Left lung (tissue), 10 donors: Measurements from ENCODE around the gene PDCD7. TPM values are rescaled to one million over a fixed set of nuclear protein-coding genes. Genes with fewer than 3 reads are reported as not detected.
"Not testable (repeated sequence)": the region's sequence is repeated elsewhere in the genome, so short reads cannot be mapped to it uniquely, and the experiment has no call there.

Experiments
- ATAC-seq: fragments of 200-7000 bp; cut with Tn5 transposase; one replicate; pipeline ENCODE4 v1.9.1; 2020; ENCODE audit warnings: moderate library complexity
- DNase-seq, 4 donors: peaks; one replicate each; pipeline ENCODE4 v3.0.0-alpha.2; 2013 to 2020
- H3K27ac ChIP-seq, 2 donors: fragments of 200-600 bp; sonication (generic) in 1 of 2; one replicate each; pipeline versions ENCODE4 v1.5.0 to v1.8.0; 2020 to 2021
- H3K27me3 ChIP-seq, 2 donors: fragments of 200-600 bp; sonication (generic) in 1 of 2; one replicate each; pipeline versions ENCODE4 v1.5.0 to v1.8.0; 2020 to 2021
- H3K36me3 ChIP-seq, 2 donors: fragments of 200-600 bp; sonication (generic) in 1 of 2; one replicate each; pipeline versions ENCODE4 v1.5.0 to v1.8.0; 2020 to 2021
- H3K4me1 ChIP-seq, 2 donors: fragments of 200-600 bp; one replicate each; pipeline ENCODE4 v1.8.0; 2021
- H3K4me3 ChIP-seq, 2 donors: fragments of 200-600 bp; sonication (generic) in 1 of 2; one replicate each; pipeline versions ENCODE4 v1.5.0 to v1.8.0; 2020 to 2021; ENCODE audit warnings: mild to moderate bottlenecking in 1 of 2
- H3K9me3 ChIP-seq, 2 donors: fragments of 200-600 bp; sonication (generic) in 1 of 2; one replicate each; pipeline versions ENCODE4 v1.5.0 to v1.8.0; 2020 to 2021
- CTCF ChIP-seq, 2 donors: fragments of 200-600 bp; sonication (generic) in 1 of 2; IDR thresholded peaks; one replicate each; pipeline versions ENCODE4 v1.5.0 to v1.8.0; 2021; ENCODE audit warnings: antibody characterized with exemption in 2 of 2
- intact Hi-C, 2 donors: fragments of 100-400 bp; cut with DNase I; formaldehyde crosslinking; loops; one replicate each; pipeline versions ENCODE4 v1.11.2 to v1.14.2; 2022
- polyA plus RNA-seq, 6 donors: library from polyadenylated mRNA; unstranded; fragments of 120-200 nt; gene quantifications; one replicate each; pipeline ENCODE4 v1.2.1, GENCODE V29; 2013; ENCODE audit not compliant: insufficient read length in 6 of 6
- total RNA-seq, 2 donors: library from RNA; stranded (reverse); fragmentation: NEBNext Ultra II Directional; extraction: Animal tissue kit (Norgen Biotek cat#: 25700); gene quantifications; one replicate each; pipeline ENCODE4 v1.2.1, GENCODE V29; 2021
- donor health status: DM: no; HTN: yes; CAD: no.
- donor health status: DM: no; HTN: no; CAD: no.

The PDCD7 gene
- total and polyA plus RNA-seq, 8 donors, result 15.8 to 35.4 (median 33.8) TPM

DNA sequence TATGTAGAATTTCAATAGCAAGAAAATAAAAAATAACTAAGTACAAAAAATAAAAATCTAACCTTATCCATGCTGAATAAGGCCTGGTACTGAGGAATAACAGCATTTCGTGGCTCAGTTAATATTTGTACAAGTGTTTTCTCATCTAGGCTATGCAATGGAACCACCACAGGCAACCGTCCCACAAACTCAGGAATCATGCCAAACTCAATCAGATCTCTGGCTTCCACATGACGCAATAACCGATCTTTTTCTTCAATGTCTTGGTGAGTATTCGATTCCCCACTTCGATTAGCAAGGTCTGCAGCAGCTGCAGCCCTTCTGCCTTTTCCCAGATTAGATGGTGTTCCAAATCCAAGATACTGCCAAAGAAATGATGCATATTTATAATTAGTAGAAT lies 21.1 kb upstream of the PDCD7 start:
- DNase-seq (no peak), ATAC-seq (no peak)
- Histone ChIP-seq H3K27ac (no peak overlapping the region), H3K4me3 (no peak overlapping the region), H3K27me3 (no peaks in the 10 kb centered on the region), H3K9me3 (no peaks in the 10 kb centered on the region), H3K4me1 (no peaks in the 10 kb centered on the region), H3K36me3 (peaks cover 3 to 100% of the 10 kb centered on the region in 2 donors)
- TF ChIP-seq CTCF (IDR thresholded peaks at IDR 0.05), result no peak
- intact Hi-C loops, result no loop called here

GRCh38 chr15:65147902-65148301 lies 14.3 kb upstream of the PDCD7 start:
- no peaks in the 10 kb centered on the region for H3K9me3 ChIP-seq
- TF ChIP-seq CTCF (IDR thresholded peaks at IDR 0.05), result no peak
- H3K4me3 ChIP-seq, result no peak overlapping the region
- DNase-seq, result no peak
- no peak overlapping the region for H3K27ac ChIP-seq
- ATAC-seq, result no peak
- H3K36me3 ChIP-seq, result peaks cover 0 to 60% of the 10 kb centered on the region in 2 donors
- H3K27me3 ChIP-seq, result no peaks in the 10 kb centered on the region
- intact Hi-C loops, result no loop called here
- H3K4me1 ChIP-seq, result no peaks in the 10 kb centered on the region

DNA sequence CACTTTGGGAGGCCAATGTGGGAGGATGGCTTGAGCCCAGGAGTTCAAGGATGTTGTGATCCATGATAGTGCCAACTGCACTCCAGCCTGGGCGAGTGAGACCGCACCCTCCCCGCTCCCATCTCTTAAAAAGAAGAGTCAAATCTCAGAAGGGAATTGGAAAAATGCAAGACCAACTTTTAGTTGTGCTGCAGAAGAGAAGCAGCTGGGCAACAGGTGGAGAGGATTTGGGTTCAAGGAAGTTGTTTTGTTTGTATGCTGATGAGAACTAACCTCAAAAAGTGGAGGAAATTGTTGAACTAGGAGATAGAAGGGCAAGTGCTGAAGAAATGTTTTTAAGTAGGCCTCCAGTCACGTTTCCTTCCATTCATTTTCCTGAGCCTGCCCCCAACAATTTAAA lies 12.8 kb upstream of the PDCD7 start:
- intact Hi-C loops, result no loop called here
- TF ChIP-seq CTCF (IDR thresholded peaks at IDR 0.05), result no peak
- DNase-seq (no peak), ATAC-seq (no peak)
- Histone ChIP-seq H3K36me3 (peaks cover 0 to 45% of the 10 kb centered on the region in 2 donors), H3K27ac (no peak overlapping the region), H3K27me3 (no peaks in the 10 kb centered on the region), H3K4me3 (no peak overlapping the region), H3K4me1 (no peaks in the 10 kb centered on the region), H3K9me3 (no peaks in the 10 kb centered on the region)

DNA sequence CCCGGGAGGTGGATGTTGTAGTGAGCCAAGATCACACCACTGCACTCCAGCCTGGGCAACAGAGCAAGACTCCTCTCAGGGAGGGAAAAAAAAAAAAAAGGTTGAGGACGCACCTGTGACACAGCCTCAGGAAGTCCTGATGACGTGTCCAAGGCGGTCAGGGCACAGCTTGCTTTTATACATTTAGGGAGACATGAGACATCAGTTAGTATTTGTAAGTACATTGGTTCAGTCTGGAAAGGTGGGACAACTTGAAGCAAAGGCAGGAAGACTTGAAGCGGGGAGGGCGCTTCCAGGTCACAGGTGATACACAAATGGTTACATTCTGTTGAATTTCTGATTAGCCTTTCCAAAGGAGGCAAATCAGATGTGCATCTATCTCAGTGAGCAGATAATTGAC lies 5.0 kb upstream of the PDCD7 start:
- DNase-seq, H3K4me1 ChIP-seq, H3K4me3 ChIP-seq, H3K27ac ChIP-seq, H3K27me3 ChIP-seq, H3K9me3 ChIP-seq, ATAC-seq, H3K36me3 ChIP-seq, intact Hi-C loops: not testable (repeated sequence)

- H3K27me3 ChIP-seq, H3K9me3 ChIP-seq, DNase-seq, H3K36me3 ChIP-seq, H3K4me3 ChIP-seq, ATAC-seq, H3K27ac ChIP-seq, intact Hi-C loops, H3K4me1 ChIP-seq: not testable (repeated sequence)
Measured at GRCh38 chr15:65137893-65138292, 4.3 kb upstream of the PDCD7 start.

- peaks cover 5 to 15% of the 10 kb centered on the region in 2 donors for H3K4me1 ChIP-seq
- H3K9me3 ChIP-seq, H3K27ac ChIP-seq, ATAC-seq, intact Hi-C loops, DNase-seq, H3K36me3 ChIP-seq, H3K4me3 ChIP-seq, H3K27me3 ChIP-seq: not testable (repeated sequence)
Measured at GRCh38 chr15:65137089-65137488, 3.5 kb upstream of the PDCD7 start.

- no peak for TF ChIP-seq CTCF (IDR thresholded peaks at IDR 0.05)
- no peak for DNase-seq
- Histone ChIP-seq H3K36me3 (peaks cover 0 to 5% of the 10 kb centered on the region in 2 donors), H3K4me3 (peak overlapping the region in 1 of 2 donors; percentile 80), H3K27me3 (no peaks in the 10 kb centered on the region), H3K9me3 (peaks cover 0 to 6% of the 10 kb centered on the region in 2 donors), H3K4me1 (peaks cover 11 to 30% of the 10 kb centered on the region in 2 donors), H3K27ac (no peak overlapping the region)
- intact Hi-C loops, result no loop called here
- no peak for ATAC-seq
Measured at GRCh38 chr15:65134538-65134937, 930 bp upstream of the PDCD7 start.
